Muscle of leg (tissue), 9 donors: Measurements from ENCODE around the gene IP6K1. TPM values are rescaled to one million over a fixed set of nuclear protein-coding genes. Genes with fewer than 3 reads are reported as not detected.

Experiments
- polyA plus RNA-seq, 8 donors: library from polyadenylated mRNA; unstranded; fragments of 120-200 nt; gene quantifications; one replicate each; pipeline versions ENCODE4 v1.2.1 to v1.2.3, GENCODE V29; 2013; ENCODE audit warnings: inconsistent platforms in 1 of 8, low replicate concordance in 1 of 8; ENCODE audit not compliant: insufficient read length in 8 of 8, insufficient read depth in 1 of 8
- total RNA-seq: library from RNA; stranded (reverse); fragments of 120-200 nt; gene quantifications from one replicate; pipeline ENCODE4 v1.2.4, GENCODE V29; 2013

Gene IP6K1
- total and polyA plus RNA-seq, 9 donors: 12.6 to 27.2 (median 22.7) TPM

Other genes with a start within 250 kb of the IP6K1 start
- 0.44 TPM for gene BSN, start 232.1 kb downstream of the IP6K1 start, total RNA-seq
- gene BSN, start 232.1 kb downstream of the IP6K1 start, polyA plus RNA-seq: 1 to 10 TPM in 2 of 8 donors, under 1 TPM in 6; 0.48 to 1.2 (median 0.67) TPM
- gene APEH, start 112.2 kb downstream of the IP6K1 start, total RNA-seq: 56.6 TPM
- 10 to 100 TPM; 53.6 to 71.3 (median 61.5) TPM for gene APEH, start 112.2 kb downstream of the IP6K1 start, polyA plus RNA-seq
- 7.0 TPM for gene MST1, start 97.1 kb downstream of the IP6K1 start, total RNA-seq
- 10 to 100 TPM in 3 of 8 donors, 1 to 10 TPM in 5; 7.1 to 30.3 (median 9.8) TPM for gene MST1, start 97.1 kb downstream of the IP6K1 start, polyA plus RNA-seq
- 20.4 TPM for gene RNF123, start 97.0 kb downstream of the IP6K1 start, total RNA-seq
- gene RNF123, start 97.0 kb downstream of the IP6K1 start, polyA plus RNA-seq: 10 to 100 TPM; 32.2 to 46.5 (median 37.0) TPM
- gene AMIGO3, start 66.9 kb downstream of the IP6K1 start, total RNA-seq: 1.2 TPM
- 1 to 10 TPM; 1.6 to 3.8 (median 3.3) TPM for gene AMIGO3, start 66.9 kb downstream of the IP6K1 start, polyA plus RNA-seq
- 12.2 TPM for gene GMPPB, start 62.6 kb downstream of the IP6K1 start, total RNA-seq
- gene GMPPB, start 62.6 kb downstream of the IP6K1 start, polyA plus RNA-seq: 10 to 100 TPM; 11.1 to 15.3 (median 12.7) TPM
- not detected for gene CDHR4, start 13.3 kb upstream of the IP6K1 start, total RNA-seq
- gene CDHR4, start 13.3 kb upstream of the IP6K1 start, polyA plus RNA-seq: under 1 TPM in 6 of 8 donors, not detected in 2; 0.06 to 0.52 (median 0.15) TPM
- 13.2 TPM for gene INKA1, start 16.7 kb upstream of the IP6K1 start, total RNA-seq
- 10 to 100 TPM in 5 of 8 donors, 1 to 10 TPM in 3; 8.2 to 17.6 (median 10.9) TPM for gene INKA1, start 16.7 kb upstream of the IP6K1 start, polyA plus RNA-seq
- gene UBA7, start 27.4 kb upstream of the IP6K1 start, total RNA-seq: 23.3 TPM
- gene UBA7, start 27.4 kb upstream of the IP6K1 start, polyA plus RNA-seq: 10 to 100 TPM; 19.8 to 31.6 (median 23.6) TPM
- gene TRAIP, start 70.0 kb upstream of the IP6K1 start, total RNA-seq: 4.5 TPM
- gene TRAIP, start 70.0 kb upstream of the IP6K1 start, polyA plus RNA-seq: 1 to 10 TPM; 3.8 to 6.7 (median 5.4) TPM
- gene CAMKV, start 83.4 kb upstream of the IP6K1 start, total RNA-seq: 0.22 TPM
- 1 to 10 TPM in 2 of 8 donors, under 1 TPM in 6; 0.08 to 2.1 (median 0.57) TPM for gene CAMKV, start 83.4 kb upstream of the IP6K1 start, polyA plus RNA-seq
- 1.2 TPM for gene MST1R, start 117.3 kb upstream of the IP6K1 start, total RNA-seq
- 1 to 10 TPM; 1.8 to 5.0 (median 3.4) TPM for gene MST1R, start 117.3 kb upstream of the IP6K1 start, polyA plus RNA-seq
- 5.3 TPM for gene MON1A, start 143.3 kb upstream of the IP6K1 start, total RNA-seq
- gene MON1A, start 143.3 kb upstream of the IP6K1 start, polyA plus RNA-seq: 1 to 10 TPM; 6.7 to 8.4 (median 7.2) TPM
- 58.9 TPM for gene RBM6, start 153.6 kb upstream of the IP6K1 start, total RNA-seq
- 10 to 100 TPM; 61.3 to 87.9 (median 72.8) TPM for gene RBM6, start 153.6 kb upstream of the IP6K1 start, polyA plus RNA-seq